Fibroblast of upper back skin (primary cell): Measurements from ENCODE around the gene HIRA.
"Not testable (repeated sequence)": the region's sequence is repeated elsewhere in the genome, so short reads cannot be mapped to it uniquely, and the experiment has no call there.

Source experiments
- DNase-seq: peaks from one replicate; pipeline ENCODE4 v3.0.0-alpha.2; 2013

The HIRA gene

GRCh38 chr22:19307872-19308271 lies 123.7 kb downstream of the HIRA start:
- no peak for DNase-seq

GRCh38 chr22:19306535-19306934 lies 125.0 kb downstream of the HIRA start:
- not testable (repeated sequence) for DNase-seq

GRCh38 chr22:19304547-19304946 lies 127.0 kb downstream of the HIRA start:
- no peak for DNase-seq

- no peak for DNase-seq
Observed at GRCh38 chr22:19303785-19304184, 127.7 kb downstream of the HIRA start.

GRCh38 chr22:19295733-19296132 lies 135.8 kb downstream of the HIRA start:
- no peak for DNase-seq

GRCh38 chr22:19292458-19293230 lies 138.9 kb downstream of the HIRA start:
- DNase-seq = peak; percentile 26

- peak; percentile 75 for DNase-seq
Observed at GRCh38 chr22:19291580-19292457, 139.7 kb downstream of the HIRA start, which contains the start of gene CLTCL1. CLTCL1 (minus strand) TSS chr22:19291719; CDS start chr22:19291641, 78 bp downstream.

GRCh38 chr22:19291218-19291579 lies 140.3 kb downstream of the HIRA start:
- peak; percentile 12 for DNase-seq

- no peak for DNase-seq
Observed at GRCh38 chr22:19290400-19291217, 140.9 kb downstream of the HIRA start.

- DNase-seq = peak; percentile 89
Observed at GRCh38 chr22:19289475-19290161, 141.9 kb downstream of the HIRA start.

GRCh38 chr22:19287889-19288288 lies 143.6 kb downstream of the HIRA start:
- peak; percentile 90 for DNase-seq

GRCh38 chr22:19287076-19287707 lies 144.3 kb downstream of the HIRA start:
- DNase-seq = peak; percentile 77

- DNase-seq = peak; percentile 3
Observed at GRCh38 chr22:19285831-19286230, 145.7 kb downstream of the HIRA start.
